Brain microvascular endothelial cell (primary cell): ENCODE results near the gene BFSP1.

Experiments
- DNase-seq: peaks from one replicate; pipeline ENCODE4 v3.0.0-alpha.2; 2020
- H3K27ac ChIP-seq: fragments of 250-450 bp; sonication (Bioruptor Pico); 2 replicates; pipeline ENCODE4 v1.5.1; 2020; ENCODE audit warnings: mild to moderate bottlenecking, moderate library complexity
- H3K27me3 ChIP-seq: fragments of 250-450 bp; sonication (Bioruptor Pico); replicated peaks from 2 replicates; pipeline ENCODE4 v1.5.1; 2020; ENCODE audit warnings: mild to moderate bottlenecking
- H3K36me3 ChIP-seq: fragments of 250-450 bp; sonication (Bioruptor Pico); replicated peaks from 2 replicates; pipeline ENCODE4 v1.5.1; 2020; ENCODE audit warnings: mild to moderate bottlenecking
- H3K4me3 ChIP-seq: 2 replicates; pipeline ENCODE4 v1.5.1; 2011; ENCODE audit warnings: low read depth, mild to moderate bottlenecking, control low read depth, low read length, moderate library complexity
- in situ Hi-C: cut with HindIII; loops from 2 replicates; pipeline ENCODE4 v1.10.0; 2017; ENCODE audit warnings: low sequenced_read_pairs, low pct_ligation_motif_present
- TF ChIP-seq, protein P1 (sequence below): IDR thresholded peaks from 2 replicates; pipeline ENCODE4 v1.5.1; 2011; ENCODE audit warnings: low read depth, mild to moderate bottlenecking, moderate library complexity, low read length, control low read depth, inconsistent platforms; ENCODE audit errors: missing control alignments

Gene BFSP1

DNA sequence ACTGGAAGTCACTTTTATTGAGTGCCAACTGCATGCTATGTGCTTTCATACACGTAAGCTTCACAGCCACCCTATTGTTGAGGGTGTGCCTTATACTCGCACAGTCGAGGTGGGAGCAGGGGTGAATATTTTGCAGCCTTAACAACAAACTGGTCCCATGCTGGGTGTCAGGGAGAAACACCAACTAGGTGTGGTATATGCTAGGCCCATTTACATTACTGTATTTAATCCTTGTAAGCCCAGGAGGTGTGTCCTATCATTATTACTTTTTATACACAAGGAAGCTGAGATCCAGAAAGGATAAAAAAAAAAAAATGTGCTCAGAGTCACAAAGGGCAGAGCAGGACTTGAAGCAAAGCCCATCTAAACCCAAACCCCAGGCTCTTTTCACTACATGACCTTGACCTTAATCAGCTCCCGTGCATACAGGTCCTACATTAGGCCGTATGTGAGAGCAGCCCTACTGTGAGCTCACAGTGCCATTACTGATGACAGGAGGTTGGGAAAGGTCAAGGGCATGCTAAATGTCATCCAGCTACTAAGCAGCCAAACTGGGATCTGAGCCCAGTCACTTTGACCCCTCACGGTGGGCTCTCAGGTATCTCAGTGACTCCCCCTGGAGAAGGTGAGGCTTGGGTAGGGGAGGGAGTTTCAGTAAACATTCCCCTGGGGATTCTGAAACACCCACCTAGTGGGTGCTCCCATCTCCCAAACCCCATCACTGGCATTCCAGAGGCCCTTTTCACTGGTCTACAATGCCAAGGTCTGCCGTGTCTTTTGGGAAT is 61.7 kb downstream of the BFSP1 start:
- DNase-seq, result no peak
- Histone ChIP-seq H3K36me3 (no peaks in the 10 kb centered on the region), H3K4me3 (no peak overlapping the region), H3K27ac (no peak overlapping the region), H3K27me3 (no peaks in the 10 kb centered on the region)
- TF ChIP-seq, protein P1, sequence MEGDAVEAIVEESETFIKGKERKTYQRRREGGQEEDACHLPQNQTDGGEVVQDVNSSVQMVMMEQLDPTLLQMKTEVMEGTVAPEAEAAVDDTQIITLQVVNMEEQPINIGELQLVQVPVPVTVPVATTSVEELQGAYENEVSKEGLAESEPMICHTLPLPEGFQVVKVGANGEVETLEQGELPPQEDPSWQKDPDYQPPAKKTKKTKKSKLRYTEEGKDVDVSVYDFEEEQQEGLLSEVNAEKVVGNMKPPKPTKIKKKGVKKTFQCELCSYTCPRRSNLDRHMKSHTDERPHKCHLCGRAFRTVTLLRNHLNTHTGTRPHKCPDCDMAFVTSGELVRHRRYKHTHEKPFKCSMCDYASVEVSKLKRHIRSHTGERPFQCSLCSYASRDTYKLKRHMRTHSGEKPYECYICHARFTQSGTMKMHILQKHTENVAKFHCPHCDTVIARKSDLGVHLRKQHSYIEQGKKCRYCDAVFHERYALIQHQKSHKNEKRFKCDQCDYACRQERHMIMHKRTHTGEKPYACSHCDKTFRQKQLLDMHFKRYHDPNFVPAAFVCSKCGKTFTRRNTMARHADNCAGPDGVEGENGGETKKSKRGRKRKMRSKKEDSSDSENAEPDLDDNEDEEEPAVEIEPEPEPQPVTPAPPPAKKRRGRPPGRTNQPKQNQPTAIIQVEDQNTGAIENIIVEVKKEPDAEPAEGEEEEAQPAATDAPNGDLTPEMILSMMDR, result no peak
- in situ Hi-C loops, result no loop called here

- in situ Hi-C loops, result no loop called here
- Histone ChIP-seq H3K4me3 (no peak overlapping the region), H3K27me3 (no peaks in the 10 kb centered on the region), H3K36me3 (no peaks in the 10 kb centered on the region), H3K27ac (no peak overlapping the region)
- DNase-seq, result no peak
- TF ChIP-seq, protein P1, result no peak
These were observed 62.9 kb downstream of the BFSP1 start for GRCh38 chr20:17468073-17468840.

DNA sequence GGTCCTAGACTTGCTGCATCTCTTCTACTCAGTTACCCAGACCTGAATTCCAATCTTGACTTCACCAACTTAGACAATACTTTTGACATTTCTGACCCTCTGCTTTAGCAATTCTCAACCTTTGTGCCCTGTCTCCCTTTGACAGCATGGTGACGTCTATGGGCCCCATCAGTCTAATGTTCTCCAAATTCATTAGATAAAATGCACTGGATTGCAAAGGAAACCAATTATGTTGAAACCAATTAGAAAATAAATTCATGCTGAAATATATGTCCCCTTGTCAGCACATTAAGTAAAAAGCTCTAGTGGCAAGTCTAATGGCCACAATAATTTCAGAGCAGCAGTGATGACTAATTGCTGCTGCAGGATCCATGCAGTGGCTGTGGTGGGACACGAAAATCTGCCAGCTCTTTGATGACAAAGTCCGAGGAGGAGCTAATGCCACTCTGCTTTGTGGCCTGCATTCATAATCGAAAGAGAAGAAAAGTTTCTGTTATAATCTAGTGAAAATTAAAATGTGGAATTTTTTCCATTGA is 64.0 kb downstream of the BFSP1 start:
- Histone ChIP-seq H3K36me3 (no peaks in the 10 kb centered on the region), H3K4me3 (no peak overlapping the region), H3K27me3 (no peaks in the 10 kb centered on the region), H3K27ac (no peak overlapping the region)
- TF ChIP-seq, protein P1, result no peak
- in situ Hi-C loops, result no loop called here
- DNase-seq, result no peak

DNA sequence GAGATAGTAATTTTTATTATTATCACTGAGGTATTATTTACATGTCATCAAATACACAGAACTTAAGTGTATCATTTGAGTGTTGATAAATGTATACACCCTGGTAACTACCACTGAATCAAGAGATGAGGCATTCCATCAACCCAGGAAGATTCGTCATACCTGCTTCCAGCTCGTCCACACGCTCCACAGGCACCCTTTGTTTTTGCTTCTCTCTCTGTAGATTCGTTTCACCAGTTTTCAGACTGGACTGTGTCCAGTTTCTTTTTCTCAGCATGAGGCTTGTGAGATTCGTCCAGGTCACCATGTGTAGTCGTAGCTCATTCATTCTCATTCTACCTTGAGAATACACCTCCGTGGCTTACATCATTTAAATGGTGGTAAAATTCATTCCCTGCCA is 64.5 kb downstream of the BFSP1 start:
- Histone ChIP-seq H3K36me3 (no peaks in the 10 kb centered on the region), H3K27me3 (no peaks in the 10 kb centered on the region), H3K4me3 (no peak overlapping the region), H3K27ac (no peak overlapping the region)
- in situ Hi-C loops, result no loop called here
- TF ChIP-seq, protein P1, result no peak
- no peak for DNase-seq

DNA sequence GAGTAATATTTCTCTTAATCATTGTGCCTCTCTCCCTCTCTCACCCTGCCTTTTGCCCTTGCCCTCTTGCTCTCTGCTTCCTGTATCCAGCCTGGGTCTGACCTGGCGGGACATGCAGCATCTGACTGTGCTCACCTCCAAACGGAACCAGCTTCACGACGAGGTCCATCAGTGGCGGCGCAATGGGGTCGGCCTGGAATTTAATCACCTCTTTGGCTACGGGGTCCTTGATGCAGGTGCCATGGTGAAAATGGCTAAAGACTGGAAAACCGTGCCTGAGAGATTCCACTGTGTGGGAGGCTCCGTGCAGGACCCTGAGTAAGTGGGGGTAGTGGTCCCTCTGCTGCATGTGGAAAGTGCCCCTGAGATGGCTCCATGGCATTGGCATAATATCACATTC is 65.9 kb downstream of the BFSP1 start:
- TF ChIP-seq, protein P1, result no peak
- Histone ChIP-seq H3K36me3 (no peaks in the 10 kb centered on the region), H3K27me3 (no peaks in the 10 kb centered on the region), H3K4me3 (no peak overlapping the region), H3K27ac (no peak overlapping the region)
- DNase-seq, result no peak
- in situ Hi-C loops, result no loop called here
